ENCODE measurements around the gene ASCC1.
"Not testable (repeated sequence)": the region's sequence is repeated elsewhere in the genome, so short reads cannot be mapped to it uniquely, and the experiment has no call there.

ASCC1 gene

GRCh38 chr10:72136225-72136624 lies 79.9 kb downstream of the ASCC1 start:
- H3K9me3 ChIP-seq (ENCODE audit: control insufficient read depth in 2 of 2, low read length in 2 of 2); H3K4me3 ChIP-seq (ENCODE audit: low read length in 2 of 2); H3K27me3 ChIP-seq (ENCODE audit: control insufficient read depth in 2 of 2, insufficient read depth in 2 of 2, low read length in 2 of 2); H3K4me1 ChIP-seq (ENCODE audit: control insufficient read depth in 2 of 2, insufficient read depth in 2 of 2, low read length in 2 of 2); H3K9ac ChIP-seq (ENCODE audit: low read depth in 1 of 2, low read length in 2 of 2); H3K36me3 ChIP-seq (ENCODE audit: control insufficient read depth in 2 of 2, insufficient read depth in 2 of 2, low read length in 2 of 2); H3K27ac ChIP-seq (ENCODE audit: low read depth in 2 of 2, low read length in 2 of 2): not testable (repeated sequence)

DNA sequence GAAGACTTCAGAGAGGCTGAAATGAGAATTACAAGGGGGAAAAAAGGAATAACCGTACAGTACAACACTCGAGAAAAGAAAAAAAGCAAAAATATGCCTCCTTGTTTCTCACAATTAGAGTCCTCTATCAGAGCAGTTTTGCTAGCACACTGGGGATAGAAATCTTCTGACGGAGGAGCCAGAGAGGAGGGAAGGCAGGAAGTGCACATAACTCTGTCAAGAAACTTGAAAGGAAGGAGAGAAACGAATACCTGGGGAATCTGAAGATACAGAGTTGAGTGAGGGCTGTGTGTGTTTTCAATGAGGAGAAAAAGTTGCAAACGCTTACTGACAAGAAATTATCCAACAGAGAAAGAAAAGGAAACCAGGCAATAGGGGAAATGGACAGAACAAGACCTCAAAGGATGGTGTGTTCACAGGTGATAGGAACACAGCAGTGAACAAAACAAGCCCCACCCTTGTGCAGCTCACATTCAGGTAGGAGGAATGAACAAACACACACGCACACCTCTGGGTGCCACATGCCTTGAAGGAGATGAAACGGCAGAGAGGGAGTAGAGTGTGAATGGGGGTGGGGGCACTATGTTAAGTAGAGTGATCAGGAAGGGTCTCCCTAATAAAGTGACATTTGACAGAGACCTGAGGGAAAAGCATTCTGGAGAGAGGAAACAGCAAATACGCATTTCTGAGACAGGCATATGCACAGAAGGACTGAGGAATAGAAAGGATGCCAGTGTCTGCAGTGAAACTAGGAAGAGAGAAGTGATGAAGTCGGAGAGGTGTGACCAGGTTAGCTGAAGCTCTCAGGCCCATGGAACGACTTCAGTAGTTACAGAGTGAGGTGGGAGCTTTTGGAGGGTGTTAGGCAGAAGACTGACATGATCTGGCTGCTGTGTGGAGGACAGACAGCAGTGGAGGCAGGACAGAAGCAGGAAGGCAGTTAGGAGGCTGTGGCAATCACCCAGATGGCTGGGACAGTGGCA lies 81.0 kb downstream of the ASCC1 start:
- Histone ChIP-seq H3K27ac (ENCODE audit: low read depth in 2 of 2, low read length in 2 of 2) (no peak overlapping the region), H3K4me1 (ENCODE audit: control insufficient read depth in 2 of 2, insufficient read depth in 2 of 2, low read length in 2 of 2) (no peaks in the 10 kb centered on the region), H3K27me3 (ENCODE audit: control insufficient read depth in 2 of 2, insufficient read depth in 2 of 2, low read length in 2 of 2) (no peaks in the 10 kb centered on the region), H3K9ac (ENCODE audit: low read depth in 1 of 2, low read length in 2 of 2) (no peak overlapping the region), H3K36me3 (ENCODE audit: control insufficient read depth in 2 of 2, insufficient read depth in 2 of 2, low read length in 2 of 2) (peaks cover 0 to 3% of the 10 kb centered on the region in 2 donors), H3K4me3 (ENCODE audit: low read length in 2 of 2) (no peak overlapping the region), H3K9me3 (ENCODE audit: control insufficient read depth in 2 of 2, low read length in 2 of 2) (no peaks in the 10 kb centered on the region)

GRCh38 chr10:72133517-72133916 lies 82.6 kb downstream of the ASCC1 start:
- Histone ChIP-seq H3K27ac (ENCODE audit: low read depth in 2 of 2, low read length in 2 of 2) (no peak overlapping the region), H3K4me1 (ENCODE audit: control insufficient read depth in 2 of 2, insufficient read depth in 2 of 2, low read length in 2 of 2) (no peaks in the 10 kb centered on the region), H3K27me3 (ENCODE audit: control insufficient read depth in 2 of 2, insufficient read depth in 2 of 2, low read length in 2 of 2) (no peaks in the 10 kb centered on the region), H3K36me3 (ENCODE audit: control insufficient read depth in 2 of 2, insufficient read depth in 2 of 2, low read length in 2 of 2) (peaks cover 0 to 3% of the 10 kb centered on the region in 2 donors), H3K4me3 (ENCODE audit: low read length in 2 of 2) (no peak overlapping the region), H3K9me3 (ENCODE audit: control insufficient read depth in 2 of 2, low read length in 2 of 2) (no peaks in the 10 kb centered on the region), H3K9ac (ENCODE audit: low read depth in 1 of 2, low read length in 2 of 2) (no peak overlapping the region)

- H3K9ac ChIP-seq (ENCODE audit: low read depth in 1 of 2, low read length in 2 of 2), result no peak overlapping the region
- H3K4me3 ChIP-seq (ENCODE audit: low read length in 2 of 2), result no peak overlapping the region
- H3K36me3 ChIP-seq (ENCODE audit: control insufficient read depth in 2 of 2, insufficient read depth in 2 of 2, low read length in 2 of 2), result peaks cover 0 to 3% of the 10 kb centered on the region in 2 donors
- no peaks in the 10 kb centered on the region for H3K27me3 ChIP-seq (ENCODE audit: control insufficient read depth in 2 of 2, insufficient read depth in 2 of 2, low read length in 2 of 2)
- H3K4me1 ChIP-seq (ENCODE audit: control insufficient read depth in 2 of 2, insufficient read depth in 2 of 2, low read length in 2 of 2), result no peaks in the 10 kb centered on the region
- H3K9me3 ChIP-seq (ENCODE audit: control insufficient read depth in 2 of 2, low read length in 2 of 2), result no peaks in the 10 kb centered on the region
- H3K27ac ChIP-seq (ENCODE audit: low read depth in 2 of 2, low read length in 2 of 2), result no peak overlapping the region
Observed at GRCh38 chr10:72132854-72133253, 83.2 kb downstream of the ASCC1 start.

DNA sequence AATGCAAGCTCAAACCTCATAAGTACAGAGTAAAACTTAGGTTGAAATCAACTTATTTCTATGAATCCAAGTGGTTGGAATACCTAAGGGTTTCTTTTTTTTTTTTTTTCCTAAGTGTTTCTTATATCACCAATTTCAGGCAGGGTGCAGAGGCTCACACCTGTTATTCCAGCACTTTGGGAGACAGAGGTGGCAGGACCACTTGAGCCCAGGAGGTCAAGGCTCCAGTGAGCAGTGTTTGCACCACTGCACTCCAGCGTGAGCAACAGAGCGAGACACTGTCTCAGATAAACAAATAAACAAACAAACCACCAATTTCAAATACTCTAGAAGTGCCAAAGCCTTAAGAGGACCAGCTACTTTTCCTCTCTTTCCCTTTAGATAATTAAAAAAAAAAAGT lies 88.5 kb downstream of the ASCC1 start:
- H3K27me3 ChIP-seq (ENCODE audit: control insufficient read depth in 2 of 2, insufficient read depth in 2 of 2, low read length in 2 of 2), result no peaks in the 10 kb centered on the region
- H3K36me3 ChIP-seq (ENCODE audit: control insufficient read depth in 2 of 2, insufficient read depth in 2 of 2, low read length in 2 of 2), result peaks cover 0 to 2% of the 10 kb centered on the region in 2 donors
- H3K9me3 ChIP-seq (ENCODE audit: control insufficient read depth in 2 of 2, low read length in 2 of 2), result no peaks in the 10 kb centered on the region
- H3K27ac ChIP-seq (ENCODE audit: low read depth in 2 of 2, low read length in 2 of 2), result no peak overlapping the region
- no peak overlapping the region for H3K4me3 ChIP-seq (ENCODE audit: low read length in 2 of 2)
- no peak overlapping the region for H3K9ac ChIP-seq (ENCODE audit: low read depth in 1 of 2, low read length in 2 of 2)
- peaks cover 0 to 3% of the 10 kb centered on the region in 2 donors for H3K4me1 ChIP-seq (ENCODE audit: control insufficient read depth in 2 of 2, insufficient read depth in 2 of 2, low read length in 2 of 2)

- no peaks in the 10 kb centered on the region for H3K36me3 ChIP-seq (ENCODE audit: control insufficient read depth in 2 of 2, insufficient read depth in 2 of 2, low read length in 2 of 2)
- no peak overlapping the region for H3K9ac ChIP-seq (ENCODE audit: low read depth in 1 of 2, low read length in 2 of 2)
- H3K27me3 ChIP-seq (ENCODE audit: control insufficient read depth in 2 of 2, insufficient read depth in 2 of 2, low read length in 2 of 2), result no peaks in the 10 kb centered on the region
- peaks cover 0 to 3% of the 10 kb centered on the region in 2 donors for H3K4me1 ChIP-seq (ENCODE audit: control insufficient read depth in 2 of 2, insufficient read depth in 2 of 2, low read length in 2 of 2)
- H3K4me3 ChIP-seq (ENCODE audit: low read length in 2 of 2), result no peak overlapping the region
- H3K9me3 ChIP-seq (ENCODE audit: control insufficient read depth in 2 of 2, low read length in 2 of 2), result no peaks in the 10 kb centered on the region
- no peak overlapping the region for H3K27ac ChIP-seq (ENCODE audit: low read depth in 2 of 2, low read length in 2 of 2)
Observed at GRCh38 chr10:72126872-72127232, 89.2 kb downstream of the ASCC1 start.

- no peaks in the 10 kb centered on the region for H3K27me3 ChIP-seq (ENCODE audit: control insufficient read depth in 2 of 2, insufficient read depth in 2 of 2, low read length in 2 of 2)
- no peak overlapping the region for H3K27ac ChIP-seq (ENCODE audit: low read depth in 2 of 2, low read length in 2 of 2)
Observed at GRCh38 chr10:72126184-72126871, 89.7 kb downstream of the ASCC1 start.

GRCh38 chr10:72124989-72125388 lies 91.1 kb downstream of the ASCC1 start:
- Histone ChIP-seq H3K4me3 (ENCODE audit: low read length in 2 of 2) (no peak overlapping the region), H3K27me3 (ENCODE audit: control insufficient read depth in 2 of 2, insufficient read depth in 2 of 2, low read length in 2 of 2) (no peaks in the 10 kb centered on the region), H3K9me3 (ENCODE audit: control insufficient read depth in 2 of 2, low read length in 2 of 2) (no peaks in the 10 kb centered on the region), H3K36me3 (ENCODE audit: control insufficient read depth in 2 of 2, insufficient read depth in 2 of 2, low read length in 2 of 2) (no peaks in the 10 kb centered on the region), H3K9ac (ENCODE audit: low read depth in 1 of 2, low read length in 2 of 2) (no peak overlapping the region), H3K27ac (ENCODE audit: low read depth in 2 of 2, low read length in 2 of 2) (no peak overlapping the region), H3K4me1 (ENCODE audit: control insufficient read depth in 2 of 2, insufficient read depth in 2 of 2, low read length in 2 of 2) (peaks cover 0 to 3% of the 10 kb centered on the region in 2 donors)

More at GRCh38 chr10:72126184-72126871, 89.7 kb downstream of the ASCC1 start:
- H3K4me1 ChIP-seq (ENCODE audit: control insufficient read depth in 2 of 2, insufficient read depth in 2 of 2, low read length in 2 of 2), result peaks cover 0 to 3% of the 10 kb centered on the region in 2 donors
- no peaks in the 10 kb centered on the region for H3K9me3 ChIP-seq (ENCODE audit: control insufficient read depth in 2 of 2, low read length in 2 of 2)
- no peaks in the 10 kb centered on the region for H3K36me3 ChIP-seq (ENCODE audit: control insufficient read depth in 2 of 2, insufficient read depth in 2 of 2, low read length in 2 of 2)
- no peak overlapping the region for H3K9ac ChIP-seq (ENCODE audit: low read depth in 1 of 2, low read length in 2 of 2)
- no peak overlapping the region for H3K4me3 ChIP-seq (ENCODE audit: low read length in 2 of 2)

- Histone ChIP-seq H3K4me3 (ENCODE audit: low read length in 2 of 2) (no peak overlapping the region), H3K4me1 (ENCODE audit: control insufficient read depth in 2 of 2, insufficient read depth in 2 of 2, low read length in 2 of 2) (peaks cover 0 to 3% of the 10 kb centered on the region in 2 donors), H3K9ac (ENCODE audit: low read depth in 1 of 2, low read length in 2 of 2) (no peak overlapping the region), H3K27me3 (ENCODE audit: control insufficient read depth in 2 of 2, insufficient read depth in 2 of 2, low read length in 2 of 2) (no peaks in the 10 kb centered on the region), H3K36me3 (ENCODE audit: control insufficient read depth in 2 of 2, insufficient read depth in 2 of 2, low read length in 2 of 2) (no peaks in the 10 kb centered on the region), H3K27ac (ENCODE audit: low read depth in 2 of 2, low read length in 2 of 2) (no peak overlapping the region), H3K9me3 (ENCODE audit: control insufficient read depth in 2 of 2, low read length in 2 of 2) (no peaks in the 10 kb centered on the region)
Observed at GRCh38 chr10:72124381-72124780, 91.7 kb downstream of the ASCC1 start.

- H3K4me3 ChIP-seq (ENCODE audit: low read length in 2 of 2), result no peak overlapping the region
- no peaks in the 10 kb centered on the region for H3K9me3 ChIP-seq (ENCODE audit: control insufficient read depth in 2 of 2, low read length in 2 of 2)
- no peak overlapping the region for H3K9ac ChIP-seq (ENCODE audit: low read depth in 1 of 2, low read length in 2 of 2)
- H3K27ac ChIP-seq (ENCODE audit: low read depth in 2 of 2, low read length in 2 of 2), result no peak overlapping the region
- H3K27me3 ChIP-seq (ENCODE audit: control insufficient read depth in 2 of 2, insufficient read depth in 2 of 2, low read length in 2 of 2), result no peaks in the 10 kb centered on the region
- peaks cover 0 to 3% of the 10 kb centered on the region in 2 donors for H3K4me1 ChIP-seq (ENCODE audit: control insufficient read depth in 2 of 2, insufficient read depth in 2 of 2, low read length in 2 of 2)
- no peaks in the 10 kb centered on the region for H3K36me3 ChIP-seq (ENCODE audit: control insufficient read depth in 2 of 2, insufficient read depth in 2 of 2, low read length in 2 of 2)
Observed at GRCh38 chr10:72123616-72124015, 92.5 kb downstream of the ASCC1 start.
